ENCODE measurements around the gene CEACAM21. TPM values are rescaled to one million over a fixed set of nuclear protein-coding genes. Genes with fewer than 3 reads are reported as not detected.

CEACAM21 gene
- total RNA-seq, 6 donors from 2014 or later, result 2.3 to 22.4 (median 16.3) TPM

GRCh38 chr19:41542622-41543021 is 33.3 kb upstream of the CEACAM21 start:
- Histone ChIP-seq H3K4me3 (no peak overlapping the region), H3K27me3 (no peaks in the 10 kb centered on the region), H3K36me3 (no peaks in the 10 kb centered on the region), H3K9me3 (no peaks in the 10 kb centered on the region), H3K4me1 (peaks cover 12 to 21% (median 20%) of the 10 kb centered on the region in 4 donors), H3K27ac (no peak overlapping the region)
- DNase-seq (no peak), ATAC-seq (ENCODE audit: low FRiP score in 2 of 2) (no peak)
- 76 to 82% methylated on average over 4 of the region's 4 CpGs for WGBS, 2 donors
- no peak for TF ChIP-seq POLR2A (IDR thresholded peaks at IDR 0.05)
- no peak for TF ChIP-seq CTCF (IDR thresholded peaks at IDR 0.05)
- TF ChIP-seq EP300 (IDR thresholded peaks at IDR 0.05), result no peak
- no peak for TF ChIP-seq POLR2AphosphoS5 (IDR thresholded peaks at IDR 0.05)

GRCh38 chr19:41543582-41543981 is 32.4 kb upstream of the CEACAM21 start:
- Histone ChIP-seq H3K4me3 (no peak overlapping the region), H3K4me1 (peaks cover 13 to 26% (median 21%) of the 10 kb centered on the region in 4 donors), H3K9me3 (no peaks in the 10 kb centered on the region), H3K27ac (no peak overlapping the region), H3K36me3 (no peaks in the 10 kb centered on the region), H3K27me3 (no peaks in the 10 kb centered on the region)
- ATAC-seq (ENCODE audit: low FRiP score in 2 of 2) (no peak), DNase-seq (no peak)
- TF ChIP-seq POLR2AphosphoS5 (IDR thresholded peaks at IDR 0.05) (no peak), POLR2A (IDR thresholded peaks at IDR 0.05) (no peak), CTCF (IDR thresholded peaks at IDR 0.05) (no peak)
- 78 to 88% methylated on average over 2 of the region's 2 CpGs for WGBS, 2 donors

GRCh38 chr19:41545547-41545946 is 30.4 kb upstream of the CEACAM21 start:
- TF ChIP-seq POLR2A (IDR thresholded peaks at IDR 0.05), result no peak
- TF ChIP-seq POLR2AphosphoS5 (IDR thresholded peaks at IDR 0.05), result no peak
- TF ChIP-seq EP300 (IDR thresholded peaks at IDR 0.05), result no peak
- TF ChIP-seq CTCF (IDR thresholded peaks at IDR 0.05), result no peak
- peak overlapping the region; percentile 42 to 78 (median 77) for H3K27ac ChIP-seq
- peaks cover 20 to 34% (median 28%) of the 10 kb centered on the region in 4 donors for H3K4me1 ChIP-seq
- ATAC-seq (ENCODE audit: low FRiP score in 2 of 2) (peak in 1 of 2 donors; percentile 64), DNase-seq (no peak)
- no peaks in the 10 kb centered on the region for H3K27me3 ChIP-seq
- H3K4me3 ChIP-seq, result peak overlapping the region in 2 of 4 donors; percentile 4 to 15
- H3K36me3 ChIP-seq, result no peaks in the 10 kb centered on the region
- no peaks in the 10 kb centered on the region for H3K9me3 ChIP-seq
- WGBS, 2 donors, result 24 to 29% methylated on average over 6 of the region's 6 CpGs

- WGBS, 2 donors, result 9 to 18% methylated on average over 6 of the region's 6 CpGs
- peak overlapping the region in 2 of 4 donors; percentile 4 to 15 for H3K4me3 ChIP-seq
- DNase-seq, result peak in 1 of 2 donors; percentile 60
- H3K27me3 ChIP-seq, result no peaks in the 10 kb centered on the region
- peak overlapping the region; percentile 42 to 78 (median 77) for H3K27ac ChIP-seq
- peaks cover 20 to 34% (median 28%) of the 10 kb centered on the region in 4 donors for H3K4me1 ChIP-seq
- TF ChIP-seq CTCF (IDR thresholded peaks at IDR 0.05) (no peak), POLR2A (IDR thresholded peaks at IDR 0.05) (peak in 1 of 4 donors; percentile 36), EP300 (IDR thresholded peaks at IDR 0.05) (no peak), POLR2AphosphoS5 (IDR thresholded peaks at IDR 0.05) (peak in 1 of 2 donors; percentile 42)
- H3K36me3 ChIP-seq, result no peaks in the 10 kb centered on the region
- H3K9me3 ChIP-seq, result no peaks in the 10 kb centered on the region
- peak; percentile 73 to 77 for ATAC-seq (ENCODE audit: low FRiP score in 2 of 2)
Observed at GRCh38 chr19:41546386-41546789, 29.6 kb upstream of the CEACAM21 start.

GRCh38 chr19:41546961-41547360 is 29.0 kb upstream of the CEACAM21 start:
- DNase-seq (no peak), ATAC-seq (ENCODE audit: low FRiP score in 2 of 2) (no peak)
- no peak for TF ChIP-seq POLR2AphosphoS5 (IDR thresholded peaks at IDR 0.05)
- WGBS, 2 donors, result 56 to 61% methylated on average over 4 of the region's 4 CpGs
- Histone ChIP-seq H3K4me1 (peaks cover 20 to 34% (median 28%) of the 10 kb centered on the region in 4 donors), H3K27me3 (no peaks in the 10 kb centered on the region), H3K36me3 (no peaks in the 10 kb centered on the region), H3K4me3 (no peak overlapping the region), H3K9me3 (no peaks in the 10 kb centered on the region), H3K27ac (peak overlapping the region in 2 of 4 donors; percentile 77)
